Activated CD4-positive, alpha-beta T cell treated with anti-CD3 and anti-CD28 coated beads for 24 hours (primary cell): ENCODE data around the gene ADIPOR2.

Experiments used
- DNase-seq, 2 donors: peaks; one replicate each; pipeline ENCODE4 v3.0.0-alpha.2; 2020; ENCODE audit warnings: low read depth in 2 of 2

The ADIPOR2 gene

GRCh38 chr12:1830401-1830845, 139.6 kb downstream of the ADIPOR2 start:
- no peak for DNase-seq

GRCh38 chr12:1830981-1831963, 140.4 kb downstream of the ADIPOR2 start:
- DNase-seq, result no peak

GRCh38 chr12:1832801-1833595, 142.1 kb downstream of the ADIPOR2 start:
- DNase-seq, result no peak

GRCh38 chr12:1833596-1834028, 142.7 kb downstream of the ADIPOR2 start:
- DNase-seq, result no peak

- no peak for DNase-seq
These were observed 143.5 kb downstream of the ADIPOR2 start for GRCh38 chr12:1834186-1834925.

GRCh38 chr12:1835211-1836131, 144.6 kb downstream of the ADIPOR2 start:
- DNase-seq, result no peak

GRCh38 chr12:1836241-1836803, 145.5 kb downstream of the ADIPOR2 start:
- no peak for DNase-seq

- DNase-seq, result no peak
These were observed 146.1 kb downstream of the ADIPOR2 start for GRCh38 chr12:1836854-1837421.

- no peak for DNase-seq
These were observed 146.8 kb downstream of the ADIPOR2 start for GRCh38 chr12:1837541-1838204.
